Psoas muscle (tissue), 8 donors: ENCODE results near the gene STRBP. TPM values are rescaled to one million over a fixed set of nuclear protein-coding genes. Genes with fewer than 3 reads are reported as not detected.
"Not testable (repeated sequence)": the region's sequence is repeated elsewhere in the genome, so short reads cannot be mapped to it uniquely, and the experiment has no call there.

Experiments used
- ATAC-seq, 4 donors: fragments of 200-7000 bp; cut with Tn5 transposase; one replicate each; pipeline ENCODE4 v1.9.1; 2020; ENCODE audit warnings: moderate library complexity in 3 of 4, mild to moderate bottlenecking in 2 of 4
- DNase-seq, 2 donors: peaks; one replicate each; pipeline ENCODE4 v3.0.0-alpha.2; 2020
- H3K27ac ChIP-seq: fragments of 200-600 bp; one replicate; pipeline ENCODE4 v1.8.0; 2022
- H3K27me3 ChIP-seq, 3 donors: fragments of 200-600 bp in 1 of 3; one replicate each; pipeline versions ENCODE4 v1.6.1 to v1.8.0; 2013 to 2022; ENCODE audit warnings: low read length in 2 of 3, mild to moderate bottlenecking in 2 of 3, moderate library complexity in 1 of 3; ENCODE audit not compliant: insufficient read depth in 3 of 3
- H3K36me3 ChIP-seq, 2 donors: fragments of 200-600 bp in 1 of 2; one replicate each; pipeline versions ENCODE4 v1.6.1 to v1.8.0; 2013 to 2022; ENCODE audit warnings: low read depth in 1 of 2, mild to moderate bottlenecking in 1 of 2, moderate library complexity in 1 of 2; ENCODE audit not compliant: insufficient read depth in 1 of 2
- H3K4me1 ChIP-seq: fragments of 200-600 bp; one replicate; pipeline ENCODE4 v1.8.0; 2022
- H3K4me3 ChIP-seq: fragments of 200-600 bp; one replicate; pipeline ENCODE4 v1.8.0; 2022; ENCODE audit warnings: mild to moderate bottlenecking
- H3K9me3 ChIP-seq: fragments of 200-600 bp; one replicate; pipeline ENCODE4 v1.8.0; 2022
- CTCF ChIP-seq: fragments of 200-600 bp; IDR thresholded peaks from one replicate; pipeline ENCODE4 v1.8.0; 2022; ENCODE audit warnings: antibody characterized with exemption
- WGBS, 3 donors: extraction: QIAGEN DNeasy Blood & Tissue Kit; methylation state at CpG; one replicate each; pipeline versions ENCODE4 v1.1.6 to v1.1.7; 2013; 5-methylcytosine and 5-hydroxymethylcytosine counted together
- intact Hi-C, 2 donors: fragments of 100-400 bp; cut with DNase I; formaldehyde crosslinking; loops; one replicate each; pipeline versions ENCODE4 v1.11.0 to v1.14.2; 2022
- polyA plus RNA-seq, 3 donors: library from polyadenylated mRNA; stranded (reverse); fragments of 200-250 nt; gene quantifications; one replicate each; pipeline ENCODE4 v1.2.3, GENCODE V29; 2013
- total RNA-seq, 4 donors: library from RNA; stranded (reverse); fragmentation: NEBNext Ultra II Directional in 2 of 4; extraction: Animal tissue kit (Norgen Biotek cat#: 25700) in 2 of 4; gene quantifications; one replicate each; pipeline versions ENCODE4 v1.2.1 to v1.2.4, GENCODE V29; 2021 to 2023
- donor health status: healthy with polysubstance abuse.
- donor health status: DM: no; HTN: no; CAD: no; lungs with moderate emphysema.
- donor health status: Bipolar disorder and iron deficiency.
- donor health status: healthy.
- donor health status: DM: yes; HTN: yes; CAD: no.
- donor health status: DM: no; HTN: no; CAD: no.
- donor health status: DM: no; HTN: no; CAD: no.
- donor health status: DM: yes; HTN: yes; CAD: no.

Gene STRBP
- total and polyA plus RNA-seq, 7 donors = 3.8 to 8.5 (median 6.2) TPM

- DNase-seq (no peak), ATAC-seq (no peak)
- no peaks in the 10 kb centered on the region for H3K36me3 ChIP-seq
- no peak overlapping the region for H3K27ac ChIP-seq
- H3K4me3 ChIP-seq = no peak overlapping the region
- no peaks in the 10 kb centered on the region for H3K9me3 ChIP-seq
- 94 to 97% (median 97%) methylated on average over 6 of the region's 6 CpGs for WGBS, 3 donors
- H3K27me3 ChIP-seq = no peaks in the 10 kb centered on the region
- no peak for TF ChIP-seq CTCF
- intact Hi-C loops = no loop called here
- H3K4me1 ChIP-seq = no peaks in the 10 kb centered on the region
These were observed 62.3 kb downstream of the STRBP start for GRCh38 chr9:123206065-123206464.

- no peak overlapping the region for H3K27ac ChIP-seq
- no peak for TF ChIP-seq CTCF
- no peaks in the 10 kb centered on the region for H3K4me1 ChIP-seq
- no peaks in the 10 kb centered on the region for H3K27me3 ChIP-seq
- DNase-seq (no peak), ATAC-seq (no peak)
- WGBS, 3 donors = 72 to 99% (median 91%) methylated on average over 2 of the region's 2 CpGs
- H3K36me3 ChIP-seq = no peaks in the 10 kb centered on the region
- intact Hi-C loops = no loop called here
- H3K9me3 ChIP-seq = no peaks in the 10 kb centered on the region
- H3K4me3 ChIP-seq = no peak overlapping the region
These were observed 67.3 kb downstream of the STRBP start for GRCh38 chr9:123201083-123201482.

GRCh38 chr9:123200469-123200868, 67.9 kb downstream of the STRBP start:
- H3K27ac ChIP-seq, DNase-seq, ATAC-seq, H3K9me3 ChIP-seq, intact Hi-C loops, H3K36me3 ChIP-seq, H3K4me3 ChIP-seq, H3K27me3 ChIP-seq, H3K4me1 ChIP-seq: not testable (repeated sequence)
- 96 to 97% (median 97%) methylated on average over 13 of the region's 13 CpGs for WGBS, 3 donors

GRCh38 chr9:123196124-123196523, 72.3 kb downstream of the STRBP start:
- H3K4me3 ChIP-seq = no peak overlapping the region
- H3K27ac ChIP-seq = no peak overlapping the region
- ATAC-seq (no peak), DNase-seq (no peak)
- intact Hi-C loops = loop anchor here in 1 of 2 donors (10.0 kb wide), 1 partner anchor 49 kb away; no protein-coding TSS in a partner anchor
- H3K9me3 ChIP-seq = no peaks in the 10 kb centered on the region
- no peaks in the 10 kb centered on the region for H3K27me3 ChIP-seq
- no peak for TF ChIP-seq CTCF
- 96 to 100% (median 96%) methylated on average over 1 of the region's 1 CpG for WGBS, 3 donors
- H3K36me3 ChIP-seq = no peaks in the 10 kb centered on the region
- H3K4me1 ChIP-seq = no peaks in the 10 kb centered on the region

- DNase-seq (no peak), ATAC-seq (no peak)
- Histone ChIP-seq H3K36me3 (no peaks in the 10 kb centered on the region), H3K4me1 (no peaks in the 10 kb centered on the region), H3K27ac (no peak overlapping the region), H3K9me3 (no peaks in the 10 kb centered on the region), H3K4me3 (no peak overlapping the region), H3K27me3 (no peaks in the 10 kb centered on the region)
- WGBS, 3 donors = 85 to 94% (median 90%) methylated on average over 1 of the region's 1 CpG
- no peak for TF ChIP-seq CTCF
- intact Hi-C loops = loop anchor here in 1 of 2 donors (10.0 kb wide), 1 partner anchor 51 kb away; no protein-coding TSS in a partner anchor
These were observed 74.4 kb downstream of the STRBP start for GRCh38 chr9:123194023-123194422.
